ENCODE results near the gene IQCE. TPM values are rescaled to one million over a fixed set of nuclear protein-coding genes. Genes with fewer than 3 reads are reported as not detected.
A peak's percentile ranks its signal among the peaks of the same experiment; 100 is the strongest.

Gene IQCE
- total and polyA plus RNA-seq, 11 donors = 5.0 to 14.1 (median 10.3) TPM

DNA sequence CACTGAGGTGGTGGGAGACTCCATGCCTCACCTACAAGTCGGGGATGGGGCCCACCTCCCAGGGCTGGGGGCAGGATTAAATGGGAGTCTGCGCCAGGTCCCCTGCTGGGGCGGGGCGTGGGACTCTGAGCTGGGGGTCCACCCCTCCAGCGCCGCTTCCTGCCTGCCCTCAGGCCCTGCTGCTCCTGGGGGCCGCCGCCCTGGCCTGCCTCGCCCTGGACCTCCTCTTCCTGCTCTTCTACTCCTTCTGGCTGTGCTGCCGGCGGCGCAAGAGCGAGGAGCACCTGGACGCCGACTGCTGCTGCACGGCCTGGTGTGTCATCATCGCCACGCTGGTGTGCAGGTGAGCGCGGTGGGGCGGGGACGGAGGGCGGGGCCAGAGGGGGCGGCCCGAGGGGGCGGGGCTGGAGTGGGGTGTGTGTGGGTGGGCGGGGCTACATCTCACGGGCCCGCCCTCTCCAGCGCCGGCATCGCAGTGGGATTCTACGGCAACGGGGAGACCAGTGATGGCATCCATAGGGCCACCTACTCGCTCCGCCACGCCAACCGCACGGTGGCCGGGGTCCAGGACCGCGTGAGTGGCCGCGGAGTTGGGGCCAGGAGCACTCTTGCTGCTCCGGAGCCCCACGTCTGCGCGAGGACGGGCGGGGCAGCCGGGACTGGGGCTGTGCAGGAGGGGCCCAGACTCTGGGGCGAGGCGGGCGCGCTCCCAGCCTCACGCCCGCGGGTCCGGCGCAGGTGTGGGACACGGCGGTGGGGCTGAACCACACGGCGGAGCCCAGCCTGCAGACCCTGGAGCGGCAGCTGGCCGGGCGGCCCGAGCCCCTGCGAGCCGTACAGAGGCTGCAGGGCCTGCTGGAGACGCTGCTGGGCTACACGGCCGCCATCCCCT, 88.1 kb downstream of the IQCE start:
- DNase-seq (peak in 1 of 5 donors; percentile 55), ATAC-seq (no peak)
- H3K27ac ChIP-seq = no peak overlapping the region
- H3K4me1 ChIP-seq = peaks cover 6 to 35% (median 24%) of the 10 kb centered on the region in 12 donors
- peaks cover 0 to 36% (median 10%) of the 10 kb centered on the region in 9 donors for H3K36me3 ChIP-seq
- WGBS, 4 donors = 87 to 91% (median 89%) methylated on average over 33 to 73 of the region's 73 CpGs
- no peak for TF ChIP-seq POLR2A (IDR thresholded peaks at IDR 0.05)
- TF ChIP-seq, protein P1, sequence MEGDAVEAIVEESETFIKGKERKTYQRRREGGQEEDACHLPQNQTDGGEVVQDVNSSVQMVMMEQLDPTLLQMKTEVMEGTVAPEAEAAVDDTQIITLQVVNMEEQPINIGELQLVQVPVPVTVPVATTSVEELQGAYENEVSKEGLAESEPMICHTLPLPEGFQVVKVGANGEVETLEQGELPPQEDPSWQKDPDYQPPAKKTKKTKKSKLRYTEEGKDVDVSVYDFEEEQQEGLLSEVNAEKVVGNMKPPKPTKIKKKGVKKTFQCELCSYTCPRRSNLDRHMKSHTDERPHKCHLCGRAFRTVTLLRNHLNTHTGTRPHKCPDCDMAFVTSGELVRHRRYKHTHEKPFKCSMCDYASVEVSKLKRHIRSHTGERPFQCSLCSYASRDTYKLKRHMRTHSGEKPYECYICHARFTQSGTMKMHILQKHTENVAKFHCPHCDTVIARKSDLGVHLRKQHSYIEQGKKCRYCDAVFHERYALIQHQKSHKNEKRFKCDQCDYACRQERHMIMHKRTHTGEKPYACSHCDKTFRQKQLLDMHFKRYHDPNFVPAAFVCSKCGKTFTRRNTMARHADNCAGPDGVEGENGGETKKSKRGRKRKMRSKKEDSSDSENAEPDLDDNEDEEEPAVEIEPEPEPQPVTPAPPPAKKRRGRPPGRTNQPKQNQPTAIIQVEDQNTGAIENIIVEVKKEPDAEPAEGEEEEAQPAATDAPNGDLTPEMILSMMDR (IDR thresholded peaks at IDR 0.05) = no peak
- intact Hi-C loops (cut with DNase I) = loop anchor here in 1 of 10 donors (5.0 kb wide), 1 partner anchor 45 kb away; no protein-coding TSS in a partner anchor
- H3K27me3 ChIP-seq = no peaks in the 10 kb centered on the region
- H3K9me3 ChIP-seq = no peaks in the 10 kb centered on the region
- H3K4me3 ChIP-seq = no peak overlapping the region

DNA sequence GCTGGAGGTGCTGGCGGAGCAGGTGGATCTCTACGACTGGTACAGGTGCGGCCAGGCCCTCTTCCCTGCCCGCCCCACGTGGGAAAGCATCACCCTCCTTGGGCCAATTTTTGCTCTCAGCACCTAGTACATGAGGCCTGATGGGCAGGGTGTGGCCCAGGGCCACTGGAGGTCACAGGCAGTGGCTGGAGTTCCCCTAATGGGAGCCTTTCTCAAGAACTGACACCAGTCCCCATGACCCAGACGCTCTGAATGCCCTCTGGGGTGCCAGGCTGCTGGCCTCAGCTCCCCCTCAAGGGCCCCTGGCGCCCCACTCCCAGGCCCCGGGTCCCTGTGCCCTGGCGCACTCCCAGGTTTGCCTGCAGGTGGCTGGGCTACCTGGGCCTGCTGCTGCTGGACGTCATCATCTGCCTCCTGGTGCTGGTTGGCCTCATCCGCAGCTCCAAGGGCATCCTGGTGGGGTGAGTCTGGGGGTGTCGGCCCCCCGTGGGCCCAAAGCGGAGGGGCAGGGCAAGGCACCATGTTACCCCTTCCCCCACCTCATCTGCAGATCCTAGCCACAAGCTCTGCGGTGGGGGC, 88.9 kb downstream of the IQCE start:
- DNase-seq = no peak
- WGBS, 4 donors = 92 to 94% (median 93%) methylated on average over 5 to 15 of the region's 15 CpGs
- Histone ChIP-seq H3K9me3 (no peaks in the 10 kb centered on the region), H3K27me3 (no peaks in the 10 kb centered on the region), H3K4me1 (peaks cover 4 to 28% (median 20%) of the 10 kb centered on the region in 12 donors), H3K4me3 (no peak overlapping the region), H3K27ac (no peak overlapping the region), H3K36me3 (peaks cover 0 to 44% (median 12%) of the 10 kb centered on the region in 9 donors)
- TF ChIP-seq, protein P1 (IDR thresholded peaks at IDR 0.05) = no peak
- no peak for TF ChIP-seq POLR2A (IDR thresholded peaks at IDR 0.05)
- no peak for ATAC-seq
- intact Hi-C loops (cut with DNase I) = loop anchor here in 1 of 10 donors (5.0 kb wide), 1 partner anchor 45 kb away; no protein-coding TSS in a partner anchor

DNA sequence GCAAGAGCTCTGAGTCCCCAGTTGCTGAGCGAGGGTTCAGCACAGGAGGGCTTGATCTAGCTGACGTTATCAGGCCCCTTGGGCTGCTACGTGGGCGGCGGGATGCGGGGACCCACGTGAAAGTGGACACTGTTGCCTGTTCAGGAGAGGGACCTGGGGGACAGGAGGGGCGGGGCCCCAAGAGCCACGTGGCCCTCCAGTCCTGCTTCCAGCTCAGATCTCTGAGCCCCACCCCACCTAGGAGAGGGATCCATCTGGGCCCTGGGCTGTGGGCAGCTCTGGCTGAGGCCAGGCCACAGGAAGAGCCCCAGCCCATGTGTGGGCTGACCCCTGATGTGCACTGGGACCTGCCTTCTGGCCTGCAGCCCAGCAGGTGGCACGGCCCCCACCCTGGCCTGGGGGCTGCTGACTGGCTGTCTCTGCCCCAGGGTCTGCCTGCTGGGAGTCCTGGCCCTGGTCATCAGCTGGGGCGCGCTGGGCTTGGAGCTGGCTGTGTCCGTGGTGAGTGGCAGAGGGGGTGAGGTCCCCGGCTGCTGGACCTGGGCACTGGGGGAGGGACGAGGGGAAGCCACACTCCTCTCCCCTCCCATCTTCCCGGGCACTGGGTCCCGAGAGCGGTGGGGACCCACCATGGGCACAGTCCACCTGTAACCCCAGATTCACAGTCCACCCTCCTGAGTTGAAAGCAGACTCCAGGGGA, 90.5 kb downstream of the IQCE start:
- H3K9me3 ChIP-seq = no peaks in the 10 kb centered on the region
- DNase-seq = peak in 1 of 5 donors; percentile 61
- no peaks in the 10 kb centered on the region for H3K27me3 ChIP-seq
- intact Hi-C loops (cut with DNase I) = loop anchor here in 1 of 10 donors (5.0 kb wide), 1 partner anchor 47 kb away; no protein-coding TSS in a partner anchor
- H3K36me3 ChIP-seq = peaks cover 0 to 59% (median 12%) of the 10 kb centered on the region in 9 donors
- TF ChIP-seq POLR2A (IDR thresholded peaks at IDR 0.05) = no peak
- TF ChIP-seq, protein P1 (IDR thresholded peaks at IDR 0.05) = no peak
- no peak overlapping the region for H3K27ac ChIP-seq
- ATAC-seq = no peak
- no peak overlapping the region for H3K4me3 ChIP-seq
- 85 to 95% (median 92%) methylated on average over 15 to 18 of the region's 18 CpGs for WGBS, 4 donors
- peaks cover under 1 to 21% (median 12%) of the 10 kb centered on the region in 12 donors for H3K4me1 ChIP-seq
